ENCODE data around the gene ACVRL1. TPM values are rescaled to one million over a fixed set of nuclear protein-coding genes. Genes with fewer than 3 reads are reported as not detected.

Gene ACVRL1
- total and polyA plus RNA-seq, 4 donors: 3.1 to 7.9 (median 6.1) TPM

GRCh38 chr12:51955702-51956101 is 48.4 kb downstream of the ACVRL1 start:
- Histone ChIP-seq H3K9me3 (ENCODE audit: control insufficient read depth in 4 of 4, low read length in 3 of 4) (no peaks in the 10 kb centered on the region), H3K4me3 (ENCODE audit: low read depth in 1 of 3, low read length in 3 of 3) (no peak overlapping the region), H3K9ac (ENCODE audit: low read depth in 1 of 2, low read length in 2 of 2) (no peak overlapping the region), H3K4me1 (ENCODE audit: control insufficient read depth in 4 of 4, insufficient read depth in 4 of 4, low read length in 3 of 4) (peaks cover 4 to 59% (median 46%) of the 10 kb centered on the region in 4 donors), H3K36me3 (ENCODE audit: control insufficient read depth in 4 of 4, insufficient read depth in 3 of 4, low read depth in 1 of 4, low read length in 3 of 4) (no peaks in the 10 kb centered on the region), H3K27ac (ENCODE audit: low read depth in 1 of 2, low read length in 2 of 2) (peak overlapping the region; percentile 67 to 71), H3K27me3 (ENCODE audit: control insufficient read depth in 4 of 4, insufficient read depth in 4 of 4, low read length in 3 of 4) (no peaks in the 10 kb centered on the region)
- 79% methylated on average over 1 of the region's 1 CpG for WGBS
- no peak for DNase-seq (ENCODE audit: low spot score)
- TF ChIP-seq HNF4G (IDR thresholded peaks at IDR 0.05): no peak
- TF ChIP-seq FOXA2 (IDR thresholded peaks at IDR 0.05): no peak
- no peak for TF ChIP-seq FOXA1 (IDR thresholded peaks at IDR 0.05)
- TF ChIP-seq NR2F2 (IDR thresholded peaks at IDR 0.05): no peak
- no peak for TF ChIP-seq YY1 (IDR thresholded peaks at IDR 0.05)
- no peak for TF ChIP-seq SP1 (IDR thresholded peaks at IDR 0.05)
- TF ChIP-seq RAD21 (IDR thresholded peaks at IDR 0.05): no peak
- TF ChIP-seq JUND (IDR thresholded peaks at IDR 0.05): no peak
- no peak for TF ChIP-seq EGR1 (IDR thresholded peaks at IDR 0.05; ENCODE audit: low read depth in 2 of 2)

GRCh38 chr12:51958542-51958941 is 51.2 kb downstream of the ACVRL1 start:
- Histone ChIP-seq H3K9me3 (ENCODE audit: control insufficient read depth in 4 of 4, low read length in 3 of 4) (no peaks in the 10 kb centered on the region), H3K9ac (ENCODE audit: low read depth in 1 of 2, low read length in 2 of 2) (no peak overlapping the region), H3K27me3 (ENCODE audit: control insufficient read depth in 4 of 4, insufficient read depth in 4 of 4, low read length in 3 of 4) (no peaks in the 10 kb centered on the region), H3K4me1 (ENCODE audit: control insufficient read depth in 4 of 4, insufficient read depth in 4 of 4, low read length in 3 of 4) (peaks cover 4 to 58% (median 39%) of the 10 kb centered on the region in 4 donors), H3K4me3 (ENCODE audit: low read depth in 1 of 3, low read length in 3 of 3) (no peak overlapping the region), H3K36me3 (ENCODE audit: control insufficient read depth in 4 of 4, insufficient read depth in 3 of 4, low read depth in 1 of 4, low read length in 3 of 4) (no peaks in the 10 kb centered on the region), H3K27ac (ENCODE audit: low read depth in 1 of 2, low read length in 2 of 2) (peak overlapping the region; percentile 47 to 88)
- 97% methylated on average over 13 of the region's 13 CpGs for WGBS
- TF ChIP-seq FOXA1 (IDR thresholded peaks at IDR 0.05): no peak
- TF ChIP-seq FOXA2 (IDR thresholded peaks at IDR 0.05): no peak
- no peak for TF ChIP-seq REST (IDR thresholded peaks at IDR 0.05)
- no peak for TF ChIP-seq HNF4A (conservative IDR thresholded peaks at IDR 0.05)
- TF ChIP-seq NR2F2 (IDR thresholded peaks at IDR 0.05): no peak
- TF ChIP-seq ZBTB33 (IDR thresholded peaks at IDR 0.05): no peak
- TF ChIP-seq MAX (IDR thresholded peaks at IDR 0.05): no peak
- TF ChIP-seq RAD21 (IDR thresholded peaks at IDR 0.05): no peak
- no peak for TF ChIP-seq JUND (IDR thresholded peaks at IDR 0.05)
- no peak for TF ChIP-seq HNF4G (IDR thresholded peaks at IDR 0.05)
- no peak for TF ChIP-seq ATF3 (IDR thresholded peaks at IDR 0.05)
- no peak for TF ChIP-seq GABPA (IDR thresholded peaks at IDR 0.05 in 1 of 2, conservative IDR thresholded peaks at IDR 0.05 in 1 of 2)
- no peak for TF ChIP-seq RXRA (IDR thresholded peaks at IDR 0.05)
- TF ChIP-seq CTCF (IDR thresholded peaks at IDR 0.05; ENCODE audit: low read depth, low read length, missing input control): no peak
- no peak for TF ChIP-seq TAF1 (conservative IDR thresholded peaks at IDR 0.05)
- no peak for TF ChIP-seq EGR1 (IDR thresholded peaks at IDR 0.05; ENCODE audit: low read depth in 2 of 2)
- no peak for DNase-seq (ENCODE audit: low spot score)

Measured in liver (tissue), 9 donors.